ENCODE measurements around the gene SP140. TPM values are rescaled to one million over a fixed set of nuclear protein-coding genes. Genes with fewer than 3 reads are reported as not detected.

The SP140 gene
- polyA plus RNA-seq, 3 donors, result 2.5 to 7.3 (median 5.9) TPM

DNA sequence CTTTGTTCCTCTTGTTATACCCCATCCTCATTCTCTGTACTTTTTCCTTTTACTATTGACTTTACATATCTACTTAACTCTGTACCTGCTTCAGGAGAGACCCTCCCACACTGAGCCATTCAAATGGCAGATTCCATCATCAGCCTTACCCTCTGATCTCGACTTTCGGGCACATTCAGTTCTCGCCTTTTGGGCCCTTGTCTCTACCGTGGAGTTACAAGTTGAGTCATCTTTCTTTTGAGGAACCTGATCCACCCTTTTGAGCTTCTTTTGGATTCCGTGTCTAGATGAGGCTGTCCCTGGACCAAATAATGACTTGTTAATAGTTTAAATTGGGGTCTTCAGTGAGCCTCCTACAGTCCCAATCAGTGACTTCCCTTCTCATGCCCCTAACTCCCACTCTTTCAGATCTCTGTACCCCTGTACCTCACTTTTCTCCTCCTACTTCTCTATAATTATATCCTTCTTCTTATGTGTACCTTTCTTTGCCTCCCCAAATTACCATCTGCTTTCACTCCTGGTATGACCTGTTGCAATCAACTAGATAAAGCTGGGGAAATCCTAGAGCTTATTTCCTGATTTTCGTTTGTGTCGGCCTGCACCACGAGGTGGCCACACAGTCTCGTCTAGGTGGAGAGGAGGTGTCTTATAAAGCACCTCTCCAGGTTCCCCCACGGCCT is 23.0 kb upstream of the SP140 start:
- intact Hi-C loops (cut with micrococcal nuclease), result no loop called here
- Histone ChIP-seq H3K9me3 (replicated peaks in 1 of 2; ENCODE audit: control insufficient read depth in 1 of 2, insufficient read depth in 1 of 2, low read length in 2 of 2) (peaks cover 3 to 5% of the 10 kb centered on the region in 2 donors), H3K79me2 (ENCODE audit: insufficient read depth, low read length) (no peaks in the 10 kb centered on the region), H3K9ac (ENCODE audit: insufficient read depth, low read length, poor library complexity, severe bottlenecking) (no peak overlapping the region), H4K20me1 (ENCODE audit: insufficient read depth, low read length) (peaks cover 17% of the 10 kb centered on the region), H3K27ac (ENCODE audit: low read depth in 1 of 2, low read length in 2 of 2) (peak overlapping the region in 1 of 2 donors; percentile 42), H3K4me3 (replicated peaks in 1 of 3; ENCODE audit: low read depth in 2 of 3, low read length in 3 of 3) (no peak overlapping the region), H3K4me1 (ENCODE audit: control insufficient read depth in 1 of 2, insufficient read depth in 2 of 2, low read length in 2 of 2) (peaks cover 28 to 29% of the 10 kb centered on the region in 2 donors), H2AFZ (ENCODE audit: insufficient read depth, low read depth, low read length, poor library complexity, severe bottlenecking) (no peak overlapping the region), H3K27me3 (ENCODE audit: control insufficient read depth in 2 of 2, insufficient read depth in 2 of 2, low read length in 2 of 2) (no peaks in the 10 kb centered on the region), H3K4me2 (replicated peaks; ENCODE audit: extremely low read depth, low read length, poor library complexity, severe bottlenecking) (no peak overlapping the region), H3K36me3 (replicated peaks in 1 of 2; ENCODE audit: control insufficient read depth in 1 of 2, insufficient read depth in 2 of 2, low read length in 2 of 2) (peaks cover 86 to 96% of the 10 kb centered on the region in 2 donors)
- TF ChIP-seq, protein P1, sequence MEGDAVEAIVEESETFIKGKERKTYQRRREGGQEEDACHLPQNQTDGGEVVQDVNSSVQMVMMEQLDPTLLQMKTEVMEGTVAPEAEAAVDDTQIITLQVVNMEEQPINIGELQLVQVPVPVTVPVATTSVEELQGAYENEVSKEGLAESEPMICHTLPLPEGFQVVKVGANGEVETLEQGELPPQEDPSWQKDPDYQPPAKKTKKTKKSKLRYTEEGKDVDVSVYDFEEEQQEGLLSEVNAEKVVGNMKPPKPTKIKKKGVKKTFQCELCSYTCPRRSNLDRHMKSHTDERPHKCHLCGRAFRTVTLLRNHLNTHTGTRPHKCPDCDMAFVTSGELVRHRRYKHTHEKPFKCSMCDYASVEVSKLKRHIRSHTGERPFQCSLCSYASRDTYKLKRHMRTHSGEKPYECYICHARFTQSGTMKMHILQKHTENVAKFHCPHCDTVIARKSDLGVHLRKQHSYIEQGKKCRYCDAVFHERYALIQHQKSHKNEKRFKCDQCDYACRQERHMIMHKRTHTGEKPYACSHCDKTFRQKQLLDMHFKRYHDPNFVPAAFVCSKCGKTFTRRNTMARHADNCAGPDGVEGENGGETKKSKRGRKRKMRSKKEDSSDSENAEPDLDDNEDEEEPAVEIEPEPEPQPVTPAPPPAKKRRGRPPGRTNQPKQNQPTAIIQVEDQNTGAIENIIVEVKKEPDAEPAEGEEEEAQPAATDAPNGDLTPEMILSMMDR (IDR thresholded peaks at IDR 0.05), result no peak
- peaks cover 81 to 82% of the 10 kb centered on the region in 2 donors for H3K36me3 Mint-ChIP-seq
- WGBS (ENCODE audit: insufficient coverage), result 70% methylated on average over 9 of the region's 10 CpGs
- H3K27me3 Mint-ChIP-seq (ENCODE audit: low read depth in 3 of 3), result no peaks in the 10 kb centered on the region
- peaks cover 0 to 9% (median 6%) of the 10 kb centered on the region in 7 donors for H3K9me3 Mint-ChIP-seq
- no peak for DNase-seq
- peaks cover 22% of the 10 kb centered on the region for H3K4me1 Mint-ChIP-seq
- H3K4me3 Mint-ChIP-seq, result no peak overlapping the region
- H3K27ac Mint-ChIP-seq, result peak overlapping the region in 4 of 7 donors; percentile 2 to 42 (median 24)

- H3K9me3 Mint-ChIP-seq, result peaks cover 0 to 6% (median 3%) of the 10 kb centered on the region in 7 donors
- Histone ChIP-seq H2AFZ (ENCODE audit: insufficient read depth, low read depth, low read length, poor library complexity, severe bottlenecking) (no peak overlapping the region), H3K4me3 (replicated peaks in 1 of 3; ENCODE audit: low read depth in 2 of 3, low read length in 3 of 3) (no peak overlapping the region), H3K4me1 (ENCODE audit: control insufficient read depth in 1 of 2, insufficient read depth in 2 of 2, low read length in 2 of 2) (peaks cover 32 to 36% of the 10 kb centered on the region in 2 donors), H4K20me1 (ENCODE audit: insufficient read depth, low read length) (peaks cover 17% of the 10 kb centered on the region), H3K4me2 (replicated peaks; ENCODE audit: extremely low read depth, low read length, poor library complexity, severe bottlenecking) (no peak overlapping the region), H3K27ac (ENCODE audit: low read depth in 1 of 2, low read length in 2 of 2) (peak overlapping the region in 1 of 2 donors; percentile 42), H3K27me3 (ENCODE audit: control insufficient read depth in 2 of 2, insufficient read depth in 2 of 2, low read length in 2 of 2) (no peaks in the 10 kb centered on the region), H3K9ac (ENCODE audit: insufficient read depth, low read length, poor library complexity, severe bottlenecking) (no peak overlapping the region), H3K79me2 (ENCODE audit: insufficient read depth, low read length) (no peaks in the 10 kb centered on the region), H3K9me3 (replicated peaks in 1 of 2; ENCODE audit: control insufficient read depth in 1 of 2, insufficient read depth in 1 of 2, low read length in 2 of 2) (peaks cover 0 to under 1% of the 10 kb centered on the region in 2 donors), H3K36me3 (replicated peaks in 1 of 2; ENCODE audit: control insufficient read depth in 1 of 2, insufficient read depth in 2 of 2, low read length in 2 of 2) (peaks cover 86 to 96% of the 10 kb centered on the region in 2 donors)
- peaks cover 75 to 76% of the 10 kb centered on the region in 2 donors for H3K36me3 Mint-ChIP-seq
- H3K27me3 Mint-ChIP-seq (ENCODE audit: low read depth in 3 of 3), result no peaks in the 10 kb centered on the region
- 99% methylated on average over 13 of the region's 15 CpGs for WGBS (ENCODE audit: insufficient coverage)
- no peak overlapping the region for H3K4me3 Mint-ChIP-seq
- TF ChIP-seq, protein P1 (IDR thresholded peaks at IDR 0.05), result no peak
- peak overlapping the region in 2 of 7 donors; percentile 37 to 42 for H3K27ac Mint-ChIP-seq
- intact Hi-C loops (cut with micrococcal nuclease), result no loop called here
- peaks cover 22% of the 10 kb centered on the region for H3K4me1 Mint-ChIP-seq
- no peak for DNase-seq
These were observed 22.3 kb upstream of the SP140 start for GRCh38 chr2:230203110-230203676.
